ENCODE data around the gene PPP1R12B.

- TF ChIP-seq EZH2 (IDR thresholded peaks at IDR 0.05), result no peak
- no peak for TF ChIP-seq CTCF (IDR thresholded peaks at IDR 0.05)
- TF ChIP-seq EZH2phosphoT487 (IDR thresholded peaks at IDR 0.05), result no peak
Measured at GRCh38 chr1:202632241-202632640, 283.7 kb downstream of the PPP1R12B start.

All from neural progenitor cell (in vitro differentiated cells).